GM12801 (cell line): ENCODE results near the gene EFNB3.

Experiments used
- CTCF ChIP-seq: IDR thresholded peaks from one replicate; pipeline ENCODE4 v1.5.1; 2011; ENCODE audit warnings: control low read depth; ENCODE audit not compliant: insufficient read length; ENCODE audit errors: extremely low read depth

EFNB3 gene

GRCh38 chr17:7732981-7733539 lies 28.1 kb downstream of the EFNB3 start:
- TF ChIP-seq CTCF = no peak

- no peak for TF ChIP-seq CTCF
Measured at GRCh38 chr17:7737601-7738000, 32.6 kb downstream of the EFNB3 start.

GRCh38 chr17:7739746-7740145 lies 34.7 kb downstream of the EFNB3 start:
- no peak for TF ChIP-seq CTCF

GRCh38 chr17:7740481-7741001 lies 35.5 kb downstream of the EFNB3 start:
- no peak for TF ChIP-seq CTCF

- no peak for TF ChIP-seq CTCF
Measured at GRCh38 chr17:7742729-7743128, 37.7 kb downstream of the EFNB3 start.

GRCh38 chr17:7744416-7744815 lies 39.4 kb downstream of the EFNB3 start:
- no peak for TF ChIP-seq CTCF

- TF ChIP-seq CTCF = no peak
Measured at GRCh38 chr17:7745748-7746470, 40.9 kb downstream of the EFNB3 start.
